GM18907 (cell line): Measurements from ENCODE around the gene RAD51B.

ENCODE experiments used
- ATAC-seq: cut with Tn5 transposase; IDR thresholded peaks from one replicate; pipeline ENCODE4 v1.9.1; 2021; ENCODE audit warnings: mild to moderate bottlenecking, moderate library complexity; ENCODE audit not compliant: unreplicated experiment

RAD51B gene

DNA sequence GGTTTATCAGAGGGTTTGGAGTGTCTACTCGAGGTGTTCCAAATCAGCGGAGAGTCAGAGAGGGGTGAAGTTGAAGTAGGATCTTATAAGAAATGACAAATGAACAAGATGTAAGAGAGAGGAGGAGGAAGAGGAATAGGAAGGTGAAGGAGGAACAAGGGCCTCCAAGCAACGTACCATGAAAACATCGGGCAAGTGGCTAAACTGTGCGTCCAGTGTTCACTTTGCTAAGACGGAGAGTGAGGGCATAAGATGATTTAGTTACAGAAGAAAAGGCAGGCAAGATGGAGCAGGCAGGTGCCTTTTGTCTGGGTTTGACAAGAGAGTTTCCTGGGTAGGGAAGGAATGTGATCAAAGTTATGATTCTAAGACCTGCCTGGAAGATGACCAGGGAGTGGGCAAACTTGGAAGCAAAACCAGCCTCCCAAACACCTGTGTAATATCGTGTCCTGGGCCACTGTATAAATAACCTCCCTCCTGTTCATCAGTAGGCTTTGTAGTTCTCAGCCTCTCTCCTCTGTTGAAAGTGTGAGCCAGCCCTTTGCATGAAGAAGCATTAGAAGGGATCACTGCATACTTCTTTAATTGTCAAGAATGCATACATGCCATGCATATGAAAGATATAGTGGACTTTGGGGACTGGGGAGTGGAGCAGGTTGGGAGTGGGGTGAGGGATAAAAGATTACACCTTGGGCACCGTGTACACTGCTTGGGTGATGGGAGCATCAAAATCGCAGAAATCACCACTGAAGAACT, 861.9 kb downstream of the RAD51B start:
- ATAC-seq: no peak

DNA sequence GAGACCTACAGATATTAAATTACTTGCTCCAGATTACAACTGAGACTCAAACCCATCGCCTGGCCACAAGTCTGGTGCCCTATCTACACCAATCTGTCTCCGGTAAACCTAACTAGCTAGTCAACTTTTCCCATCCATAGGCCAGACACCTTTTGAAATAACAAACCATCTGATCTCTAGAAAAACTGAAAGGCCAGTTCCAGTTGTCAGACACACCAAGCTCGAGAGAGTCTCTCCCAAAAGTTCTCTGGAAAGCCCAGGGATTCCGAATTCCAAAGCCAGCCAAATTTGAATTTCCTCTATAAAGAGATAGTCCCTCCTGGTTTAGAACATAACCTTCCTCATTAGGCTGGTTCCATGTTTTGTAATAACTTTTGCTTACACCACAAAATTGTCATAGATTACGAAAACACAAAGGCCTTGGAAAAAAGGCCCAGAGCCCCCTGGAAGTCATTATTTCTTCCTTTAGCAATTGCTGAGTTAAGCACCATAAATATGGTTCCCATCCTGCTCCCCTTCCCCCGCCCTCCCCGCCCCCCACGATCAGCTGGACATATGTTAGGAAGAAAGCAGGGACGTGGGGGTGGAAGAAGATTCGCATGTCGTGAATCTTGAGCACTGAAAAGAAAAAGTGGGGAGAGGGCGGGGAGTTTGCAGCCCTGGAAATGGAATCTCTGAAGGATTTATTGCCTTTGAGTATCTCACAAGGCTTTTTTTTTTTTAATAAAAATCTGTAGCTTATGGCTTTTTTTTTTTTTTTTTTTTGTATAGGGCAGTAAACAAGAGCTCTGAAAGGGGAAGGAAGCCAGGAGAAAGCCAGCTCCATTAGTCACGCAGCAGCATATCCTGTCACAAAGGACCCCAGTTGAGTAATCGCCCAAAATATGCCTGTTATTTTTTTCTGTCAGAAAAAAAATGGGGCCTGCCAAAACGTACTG, 862.9 kb downstream of the RAD51B start:
- no peak for ATAC-seq

DNA sequence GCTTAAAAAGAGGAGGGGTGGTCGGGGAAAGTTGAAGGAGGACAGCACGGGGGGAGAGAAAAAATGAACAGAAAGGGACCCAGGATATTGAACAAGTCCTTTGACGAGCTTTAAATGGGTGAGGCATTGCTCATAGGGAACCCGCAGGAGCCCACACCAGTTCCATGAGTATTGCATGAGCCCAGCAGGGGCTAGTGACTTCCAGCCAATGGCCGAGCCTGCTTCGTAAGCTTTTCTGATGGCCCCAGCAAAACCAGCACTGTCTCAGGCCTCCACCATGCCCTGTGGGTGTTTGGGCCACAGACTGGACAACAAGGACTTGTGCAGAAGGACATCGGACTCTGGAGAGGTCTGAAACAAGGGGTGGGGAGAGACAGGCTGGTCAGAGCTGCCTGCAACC, 863.7 kb downstream of the RAD51B start:
- ATAC-seq: no peak

DNA sequence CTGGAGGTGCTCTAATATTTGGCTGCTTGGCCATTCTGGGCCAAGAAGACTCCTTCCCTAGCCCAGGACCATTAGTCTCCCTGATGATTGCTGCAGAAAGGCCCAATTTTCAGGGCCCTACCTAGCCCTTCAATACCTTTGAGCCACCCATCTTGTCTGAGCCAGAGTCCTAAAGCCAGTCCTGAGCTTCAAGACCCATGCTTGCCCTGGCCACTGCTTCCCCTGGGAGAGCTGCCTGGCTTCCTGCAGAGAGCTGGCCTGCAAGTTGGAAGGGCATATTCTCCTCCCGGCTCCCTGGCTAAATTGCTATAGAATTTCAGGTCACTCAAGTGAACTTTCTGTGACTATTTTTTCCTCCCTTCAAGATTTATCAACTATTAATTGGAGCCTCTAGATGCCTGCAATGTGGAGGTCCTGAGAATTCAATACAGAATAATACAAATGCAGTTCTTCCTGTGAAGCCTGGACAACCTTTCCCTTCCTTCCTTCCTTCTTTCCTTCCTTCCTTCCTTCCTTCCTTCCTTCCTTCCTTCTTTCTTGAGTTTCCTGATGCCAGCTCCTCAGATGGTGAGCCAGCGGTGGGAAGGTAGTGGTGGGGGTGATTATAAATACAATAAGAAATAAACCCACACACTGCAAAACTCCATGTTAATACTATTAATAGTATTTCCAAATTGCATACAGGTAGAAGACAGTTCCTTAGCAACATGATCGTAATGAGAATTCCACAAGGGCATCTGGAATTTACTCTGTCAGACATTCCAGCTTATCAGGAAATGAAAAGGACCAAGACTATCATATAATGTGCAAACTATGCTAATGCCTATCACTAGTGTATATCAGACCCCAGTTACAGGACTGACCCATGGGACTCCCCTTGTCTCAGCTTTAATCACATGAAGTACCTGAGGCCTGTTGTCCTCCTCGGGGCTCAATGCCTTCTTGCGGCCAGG, 865.2 kb downstream of the RAD51B start:
- no peak for ATAC-seq

DNA sequence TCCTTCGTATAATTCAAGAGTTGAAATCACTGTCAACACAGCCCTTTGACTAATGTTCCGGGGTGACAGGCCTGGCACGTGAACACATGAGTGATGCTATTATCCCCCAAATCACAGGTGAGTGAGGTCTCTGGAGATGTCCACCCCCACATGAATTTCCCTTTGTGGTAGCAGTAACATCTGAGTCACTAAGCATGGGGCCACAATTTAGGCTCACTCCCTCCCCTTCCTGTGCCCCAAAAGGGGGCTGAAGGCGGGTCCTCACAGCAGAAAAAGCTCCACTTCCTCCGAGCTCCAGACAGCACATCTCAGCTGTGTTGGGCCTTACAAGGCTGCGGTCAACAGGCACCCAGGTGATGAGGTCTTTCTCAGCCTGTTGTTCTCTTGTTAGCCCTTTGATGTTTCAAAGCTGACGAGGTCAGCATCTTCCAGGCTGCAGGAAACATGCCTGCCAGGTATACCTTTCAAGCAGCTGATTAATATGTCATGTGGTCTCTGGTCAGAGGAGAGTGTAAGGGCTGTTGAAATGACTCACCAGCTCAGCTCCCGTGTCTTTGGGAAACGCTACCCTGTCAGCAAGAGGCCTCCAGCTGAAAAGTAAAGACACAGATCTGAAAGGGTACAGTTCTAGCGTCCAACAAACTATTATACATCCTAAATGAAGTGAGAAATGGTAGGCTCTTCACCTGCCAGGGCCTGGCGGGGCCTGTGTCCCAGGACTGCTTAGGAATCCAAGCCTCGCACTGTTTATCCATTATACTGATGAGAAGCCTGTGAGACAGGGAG, 866.0 kb downstream of the RAD51B start:
- ATAC-seq: peak; percentile 77

DNA sequence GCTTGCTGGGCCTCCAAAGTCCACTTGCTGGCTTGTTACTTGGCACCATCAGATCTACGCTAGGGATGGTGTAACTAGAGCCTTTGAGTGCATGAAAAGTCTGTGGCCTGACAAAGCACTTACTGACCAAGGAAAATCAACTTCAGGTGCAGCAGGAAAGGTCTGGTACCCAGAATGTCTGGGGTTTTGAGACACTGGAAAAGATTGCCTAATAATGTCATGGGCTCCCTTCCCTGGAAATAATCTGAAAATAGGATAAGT, 866.6 kb downstream of the RAD51B start:
- ATAC-seq: no peak

DNA sequence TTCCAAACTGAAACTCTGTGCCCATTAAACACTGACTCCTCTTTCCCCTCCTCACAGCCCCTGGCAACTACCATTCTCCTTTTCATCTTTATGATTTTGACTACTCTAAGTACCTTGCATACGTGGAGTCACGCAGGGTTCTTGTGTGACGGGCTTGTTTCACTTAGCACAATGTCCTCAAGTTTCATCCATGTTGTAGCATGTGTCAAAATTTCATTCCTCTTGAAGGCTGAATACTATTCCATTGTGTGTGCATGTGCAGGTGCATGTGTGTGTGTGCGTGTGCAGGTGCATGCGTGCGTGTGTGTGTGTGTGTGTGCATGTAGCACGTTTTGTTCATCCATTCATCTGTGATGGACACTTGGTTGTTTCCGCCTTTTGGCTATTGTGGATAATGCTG, 867.1 kb downstream of the RAD51B start:
- ATAC-seq: no peak

DNA sequence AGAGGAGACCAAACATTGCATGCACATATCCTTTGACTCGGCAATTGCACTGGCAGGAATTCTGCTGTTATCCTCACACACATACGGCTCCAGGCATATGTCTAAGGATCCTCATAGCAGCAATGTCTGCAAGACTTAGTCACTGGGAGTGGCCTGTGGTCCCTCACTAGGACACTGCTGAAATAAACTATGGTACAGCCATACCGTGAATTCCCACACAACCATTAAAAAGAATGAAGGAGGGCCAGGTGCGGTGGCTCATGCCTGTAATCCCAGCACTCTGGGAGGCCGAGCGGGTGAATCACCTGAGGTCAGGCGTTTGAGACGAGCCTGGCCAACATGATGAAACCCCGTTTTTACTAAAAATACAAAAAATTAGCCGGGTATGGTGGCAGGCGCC, 868.2 kb downstream of the RAD51B start:
- no peak for ATAC-seq

DNA sequence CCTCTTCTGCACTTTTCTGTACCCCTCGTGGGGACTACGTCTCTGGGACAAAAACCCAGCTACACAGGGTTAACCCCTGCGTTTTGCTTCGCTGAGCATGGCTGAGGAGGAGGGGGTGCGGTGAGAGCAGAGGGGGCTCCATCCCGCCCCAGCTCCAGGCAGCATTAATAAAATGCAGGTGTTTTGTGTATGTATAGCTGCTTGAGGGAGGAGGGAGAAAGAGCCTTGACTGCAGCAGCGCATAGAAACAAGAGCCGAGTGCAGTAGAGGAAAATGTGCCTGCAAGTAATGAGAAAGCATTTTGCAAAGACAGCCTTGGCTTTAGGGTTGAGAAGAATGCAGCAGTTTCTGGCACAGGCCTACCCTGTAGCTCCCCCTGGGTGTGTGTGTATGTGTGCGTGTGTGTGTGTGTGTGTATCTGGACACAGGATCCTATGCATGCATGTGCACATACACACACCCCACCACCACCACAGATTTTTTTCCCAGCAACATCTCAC, 869.3 kb downstream of the RAD51B start:
- no peak for ATAC-seq

DNA sequence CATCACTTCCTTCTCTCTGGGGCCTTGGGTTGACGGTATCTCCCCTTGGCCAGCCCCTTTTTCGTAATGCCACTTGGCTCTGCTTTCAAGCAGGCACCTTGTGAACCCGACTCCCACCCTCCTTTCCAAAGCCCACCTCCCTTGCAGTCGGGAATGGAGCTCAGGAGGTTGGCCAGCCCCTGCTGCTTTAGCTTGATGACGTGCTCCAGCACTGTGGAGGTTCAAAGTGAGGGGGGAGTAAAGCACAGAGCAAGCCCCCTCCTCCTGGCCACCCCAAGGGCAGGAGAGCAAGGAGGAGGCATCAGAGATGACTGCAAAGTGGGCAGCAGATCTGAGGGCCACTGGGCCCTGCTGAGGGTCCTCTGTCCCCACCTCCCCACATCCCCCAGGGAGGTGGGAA, 869.9 kb downstream of the RAD51B start:
- ATAC-seq: no peak

DNA sequence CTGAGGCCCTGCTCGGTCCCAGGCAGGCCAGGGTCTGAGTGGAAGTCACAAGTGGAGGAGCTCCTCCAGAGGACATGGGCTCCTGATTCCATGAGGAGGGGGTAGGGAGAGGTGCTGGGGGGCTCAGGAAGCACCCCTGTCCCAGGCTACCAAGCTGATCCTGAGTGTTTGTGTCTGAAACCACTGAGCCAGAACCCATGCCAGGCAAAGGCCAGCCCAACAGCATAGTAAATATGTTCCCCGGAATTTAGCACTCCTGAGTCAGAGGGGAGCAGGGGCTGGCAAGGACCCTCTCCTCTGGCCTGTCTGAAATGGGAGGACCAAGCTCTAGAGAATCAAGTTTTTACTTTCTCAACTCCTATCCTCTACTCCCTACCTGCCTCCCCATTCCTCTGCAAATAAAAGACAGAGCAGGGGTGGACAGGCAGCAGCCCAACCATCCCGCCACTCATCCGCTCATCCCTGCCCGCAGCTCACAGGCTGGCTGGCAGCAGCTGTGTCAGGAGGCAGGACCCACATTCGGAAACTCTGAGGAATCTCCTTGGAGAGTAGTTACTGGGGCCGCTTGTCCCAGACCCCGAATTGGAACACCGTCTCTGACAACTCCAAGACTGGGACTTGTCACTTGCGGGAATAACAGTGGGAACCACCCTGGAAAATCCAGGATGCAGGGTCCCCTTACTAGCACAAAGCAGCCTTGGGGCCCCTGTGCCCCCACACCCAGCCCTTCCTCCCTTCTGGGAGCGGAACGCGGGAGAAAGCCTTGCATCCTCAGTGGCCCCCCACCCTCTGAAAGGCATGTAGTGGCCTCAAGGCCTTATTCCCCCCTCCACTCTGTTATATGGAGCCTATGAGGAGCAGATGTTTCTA, 870.7 kb downstream of the RAD51B start:
- no peak for ATAC-seq

DNA sequence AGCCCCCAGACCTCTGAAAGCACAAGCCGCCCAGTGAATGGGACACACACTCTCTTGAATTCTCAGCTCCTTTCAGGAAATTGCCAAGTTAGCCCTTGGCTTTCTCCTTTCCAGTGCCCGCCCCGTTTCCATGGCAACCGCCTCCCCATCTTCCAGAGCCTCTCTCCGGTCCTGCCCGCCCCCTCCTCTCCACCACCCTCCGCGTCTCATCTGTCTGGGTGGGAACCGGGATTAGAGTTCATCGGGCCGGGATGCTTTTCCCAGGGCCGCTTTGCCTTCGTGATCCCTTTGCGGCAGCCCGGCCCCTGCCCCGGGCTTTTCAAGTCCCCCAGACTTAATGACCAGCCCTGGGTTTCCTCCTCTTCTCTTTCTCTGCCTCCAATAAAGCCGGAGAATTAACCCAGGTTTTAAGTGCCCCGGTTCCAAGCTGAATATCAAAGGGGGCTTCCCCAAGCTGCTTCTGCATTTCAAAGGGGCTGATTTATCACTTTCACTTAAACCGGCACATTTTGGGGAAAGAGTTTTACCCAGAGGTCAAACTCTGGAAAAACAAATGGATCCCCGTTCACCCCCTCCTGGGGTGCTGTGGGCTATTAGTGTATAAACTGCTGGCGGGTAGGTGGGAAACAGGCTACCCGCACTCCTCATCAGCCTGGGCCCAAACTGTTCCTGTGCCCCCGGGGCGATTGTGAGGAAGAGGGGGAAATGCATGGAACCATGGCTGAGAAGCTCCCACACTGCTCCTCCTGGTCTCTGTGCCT, 871.6 kb downstream of the RAD51B start:
- no peak for ATAC-seq

DNA sequence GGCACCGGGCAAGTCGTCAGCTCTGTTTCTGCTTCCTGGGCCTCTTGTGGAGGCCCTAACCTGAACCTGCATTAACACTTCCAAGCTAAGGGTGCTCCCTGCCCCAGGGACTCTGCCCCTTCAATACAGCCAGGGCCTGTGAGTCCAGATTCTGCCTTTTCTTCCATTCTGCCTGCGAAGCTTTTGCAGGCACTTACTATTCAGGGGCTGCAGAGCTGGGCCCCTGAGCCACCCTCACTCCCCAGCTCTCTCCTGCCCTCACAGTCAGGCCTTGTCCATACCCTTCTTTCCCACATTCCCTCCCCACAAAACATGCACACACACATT, 872.2 kb downstream of the RAD51B start:
- ATAC-seq: no peak

DNA sequence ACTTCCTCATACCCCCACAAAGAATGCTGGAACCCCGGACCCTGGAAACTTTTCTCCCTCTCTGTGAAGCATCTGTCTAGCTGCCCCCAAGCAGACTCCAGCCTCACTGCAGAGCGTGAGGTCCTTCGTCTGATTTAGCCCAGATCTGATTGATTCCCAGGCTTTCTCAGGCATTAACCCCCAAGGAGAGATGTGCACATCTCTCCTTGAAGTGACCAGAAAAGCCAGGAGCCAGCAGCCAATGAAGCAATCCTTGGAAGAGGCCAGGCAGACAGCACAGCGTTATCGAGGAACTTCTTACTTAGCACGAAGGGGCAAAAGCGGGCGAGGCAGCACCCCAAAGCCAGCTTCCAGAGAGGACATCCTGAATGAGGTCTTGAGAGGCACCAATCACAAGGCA, 872.6 kb downstream of the RAD51B start:
- ATAC-seq: no peak

DNA sequence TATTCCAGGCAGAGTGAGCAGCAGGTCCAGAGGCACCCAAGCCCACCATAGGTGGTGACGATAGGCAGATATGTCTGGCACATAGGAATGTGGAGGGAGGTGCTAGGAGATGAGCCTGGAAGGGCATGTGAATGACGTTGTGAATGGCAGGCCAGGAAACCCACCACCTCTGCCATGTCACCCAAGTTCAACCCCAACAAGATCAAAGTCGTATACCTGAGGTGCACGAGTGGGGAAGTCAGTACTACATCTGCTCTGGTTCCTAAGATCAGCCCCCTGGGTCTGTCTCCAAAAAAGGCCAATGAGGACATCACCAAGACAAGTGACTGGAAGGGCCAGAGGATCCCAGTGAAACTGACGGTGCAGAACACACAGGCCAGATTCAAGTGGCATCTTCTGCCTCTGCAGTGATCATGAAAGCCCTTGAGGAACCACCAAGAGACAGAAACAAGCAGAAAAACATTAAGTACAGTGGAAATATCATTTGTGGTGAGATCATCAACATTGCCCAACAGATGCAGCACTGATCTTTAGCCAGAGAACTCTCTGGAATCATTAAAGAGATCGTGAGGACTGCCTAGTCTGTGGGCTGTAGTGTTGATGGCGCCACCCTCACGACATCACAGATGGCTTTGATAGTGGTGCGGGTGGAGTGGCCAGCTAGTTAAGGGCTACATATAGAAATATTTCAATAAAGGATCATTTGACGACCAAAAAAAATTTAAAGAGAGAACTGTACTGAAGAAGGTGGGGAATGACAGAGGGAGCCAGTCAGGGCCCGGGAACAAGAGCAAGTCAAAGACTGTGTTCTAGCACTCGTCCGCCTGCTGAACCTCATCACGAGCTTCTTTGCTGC, 873.6 kb downstream of the RAD51B start:
- no peak for ATAC-seq

DNA sequence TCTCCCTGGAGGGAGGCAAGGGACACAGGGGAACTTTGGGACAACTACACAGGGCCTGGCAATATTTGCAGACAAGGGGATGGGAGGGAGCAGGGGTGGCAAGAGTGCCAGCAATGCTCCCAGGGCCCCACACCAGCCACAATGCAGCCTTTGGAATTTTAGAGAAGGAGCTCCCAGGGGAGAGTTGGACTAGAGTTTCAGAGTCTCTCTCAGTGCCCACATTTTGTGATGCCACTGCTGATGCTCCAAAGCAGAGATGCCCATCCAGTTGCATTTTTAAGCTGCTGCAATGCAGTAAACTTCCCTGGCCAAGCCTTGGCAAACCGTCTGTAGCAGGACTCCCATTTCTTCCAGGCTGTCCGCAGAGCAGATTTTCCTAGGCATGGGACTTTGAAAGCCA, 874.3 kb downstream of the RAD51B start:
- no peak for ATAC-seq

DNA sequence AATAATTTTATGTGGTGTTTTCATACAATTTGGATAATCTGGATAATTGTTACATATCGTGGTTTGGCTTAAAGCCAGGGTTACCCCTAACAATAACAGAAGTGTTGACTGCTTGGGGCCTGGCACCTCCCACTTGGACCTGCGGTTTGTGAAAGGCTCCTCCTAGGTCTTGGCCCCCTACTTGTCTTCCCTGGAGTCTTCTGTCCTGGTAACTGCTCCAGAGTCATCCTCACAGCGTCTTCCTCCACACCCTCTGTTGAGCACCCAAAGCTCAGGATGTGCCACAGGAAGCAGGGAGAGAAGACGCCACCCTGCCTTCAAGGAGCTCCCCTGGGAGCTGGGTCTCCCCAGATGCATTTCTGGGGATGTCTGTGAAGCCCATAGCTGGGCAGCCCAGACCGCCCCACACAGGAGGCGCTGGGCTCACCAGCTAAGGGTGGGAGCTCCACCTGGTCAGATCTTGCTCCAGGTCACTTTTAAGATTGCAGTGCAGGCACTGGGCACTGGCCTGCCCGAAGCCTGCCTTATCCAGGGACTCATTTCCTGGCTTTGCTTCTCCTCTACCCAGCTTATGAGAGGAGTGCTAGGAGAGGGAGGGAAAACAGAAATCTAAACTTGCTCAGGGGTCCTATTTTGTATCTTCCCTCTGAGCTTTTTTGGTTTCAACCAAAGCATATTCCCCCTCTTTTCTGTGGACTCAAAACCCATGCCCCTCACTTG, 875.1 kb downstream of the RAD51B start:
- no peak for ATAC-seq
